SH-SY5Y (cell line): ENCODE results near the gene ANTKMT.

Experiments used
- GATA2 ChIP-seq: IDR thresholded peaks from 2 replicates; pipeline ENCODE4 v1.6.1; 2011; ENCODE audit warnings: mild to moderate bottlenecking, low read depth, low read length
- GATA3 ChIP-seq: IDR thresholded peaks from 2 replicates; pipeline ENCODE4 v1.6.1; 2011; ENCODE audit warnings: low read depth, mild to moderate bottlenecking, low read length, moderate library complexity

DNA sequence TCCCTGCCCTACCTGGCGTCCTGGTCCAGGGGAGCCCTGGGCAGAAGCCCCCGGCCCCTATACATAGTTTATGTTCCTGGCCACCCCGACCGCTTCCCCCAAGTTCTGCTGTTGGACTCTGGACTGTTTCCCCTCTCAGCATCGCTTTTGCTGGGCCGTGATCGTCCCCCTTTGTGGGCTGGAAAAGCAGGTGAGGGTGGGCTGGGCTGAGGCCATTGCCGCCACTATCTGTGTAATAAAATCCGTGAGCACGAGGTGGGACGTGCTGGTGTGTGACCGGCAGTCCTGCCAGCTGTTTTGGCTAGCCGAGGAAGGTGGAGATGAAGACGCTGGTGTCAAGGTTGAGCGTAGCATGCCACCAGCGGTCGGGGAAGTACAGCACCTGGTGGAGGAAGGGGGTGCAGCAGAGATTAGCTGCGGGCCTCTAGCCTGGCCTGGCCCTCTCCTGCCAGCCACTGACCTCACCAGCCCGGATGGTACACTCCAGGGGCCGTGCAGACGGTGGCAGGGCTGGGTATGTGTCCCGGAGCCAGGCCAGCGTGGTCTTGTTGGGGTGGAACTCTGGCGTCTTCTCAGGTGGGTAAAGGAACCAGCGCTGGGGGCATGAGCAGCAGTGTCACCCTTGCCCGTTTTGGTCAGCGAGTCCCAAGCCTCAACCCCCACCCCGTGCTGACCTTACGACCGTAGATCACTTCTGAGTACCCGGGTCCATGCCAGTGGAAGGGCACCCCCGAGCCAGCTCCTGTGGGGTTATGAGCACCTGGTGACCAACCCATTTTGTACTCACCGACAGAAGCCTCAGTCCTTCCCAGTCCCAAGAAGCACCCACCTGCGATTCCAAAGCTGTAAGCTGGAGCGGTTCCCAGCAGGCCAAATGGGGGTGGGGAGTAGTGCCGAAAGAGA, 38.2 kb upstream of the ANTKMT start:
- TF ChIP-seq GATA2 (no peak), GATA3 (no peak)
